Inflammatory macrophage (primary cell): ENCODE data around the gene AMER1.

Source experiments
- DNase-seq, 2 donors: peaks; one replicate each; pipeline ENCODE4 v3.0.0-alpha.2; 2020 to 2022

The AMER1 gene

DNA sequence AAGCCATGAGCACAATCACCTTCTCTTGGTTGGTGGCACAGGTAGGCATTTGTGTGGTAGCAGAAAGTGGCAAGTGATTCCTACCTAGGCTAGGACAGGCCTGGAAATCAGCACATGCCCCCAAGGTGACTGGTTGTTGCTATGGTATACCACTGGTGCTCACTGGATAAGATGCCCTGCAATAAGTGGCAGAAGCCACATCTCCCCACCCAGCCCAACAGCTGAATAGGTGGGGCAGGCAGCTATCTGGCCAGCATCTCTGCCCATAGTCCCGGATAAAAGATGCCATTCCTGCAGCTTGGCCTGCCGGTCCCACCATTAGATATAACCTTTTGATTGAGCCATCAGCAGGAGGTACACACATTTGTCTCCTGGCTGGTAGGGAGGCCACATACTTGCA is 21.1 kb downstream of the AMER1 start:
- DNase-seq: no peak

DNA sequence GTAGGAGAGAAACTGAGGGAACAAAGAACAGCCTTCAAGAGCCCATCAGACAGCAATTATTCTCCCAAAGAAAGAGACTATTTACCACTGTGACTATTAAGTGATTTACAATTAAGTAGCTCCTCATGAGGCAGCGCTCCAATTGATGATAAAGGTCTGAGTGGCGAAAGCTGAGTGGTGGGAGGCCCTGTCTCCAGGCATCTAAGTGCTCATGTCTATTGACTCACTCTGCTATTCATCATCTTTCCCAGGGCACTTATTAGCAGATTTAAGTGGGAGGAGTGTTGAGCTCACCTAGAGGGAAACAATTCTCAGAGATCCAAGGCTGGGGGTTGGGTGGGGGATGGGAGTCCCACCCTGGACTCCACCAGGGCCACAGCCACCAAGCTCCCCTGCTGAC is 23.3 kb downstream of the AMER1 start:
- DNase-seq: no peak

GRCh38 chrX:64176876-64177275 is 28.6 kb downstream of the AMER1 start:
- no peak for DNase-seq

GRCh38 chrX:64169988-64170387 is 35.5 kb downstream of the AMER1 start:
- no peak for DNase-seq

DNA sequence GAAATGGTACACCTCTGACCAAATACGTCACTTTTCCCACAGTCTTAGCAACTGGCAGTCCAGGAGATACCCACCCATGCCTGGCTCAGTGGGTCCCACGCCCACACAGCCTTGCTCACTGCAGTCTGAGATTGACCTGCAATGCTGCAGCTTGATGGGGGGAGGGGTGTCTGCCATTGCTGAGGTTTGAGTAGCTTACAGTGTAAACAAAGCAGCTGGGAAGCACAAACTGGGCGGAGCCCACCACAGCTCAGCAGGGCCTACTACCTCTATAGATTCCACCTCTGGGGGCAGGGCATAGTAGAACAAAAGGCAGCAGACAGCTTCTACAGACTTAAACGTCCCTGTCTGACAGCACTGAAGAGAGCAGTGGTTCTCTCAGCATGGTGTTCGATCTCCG is 52.7 kb downstream of the AMER1 start:
- DNase-seq: no peak

DNA sequence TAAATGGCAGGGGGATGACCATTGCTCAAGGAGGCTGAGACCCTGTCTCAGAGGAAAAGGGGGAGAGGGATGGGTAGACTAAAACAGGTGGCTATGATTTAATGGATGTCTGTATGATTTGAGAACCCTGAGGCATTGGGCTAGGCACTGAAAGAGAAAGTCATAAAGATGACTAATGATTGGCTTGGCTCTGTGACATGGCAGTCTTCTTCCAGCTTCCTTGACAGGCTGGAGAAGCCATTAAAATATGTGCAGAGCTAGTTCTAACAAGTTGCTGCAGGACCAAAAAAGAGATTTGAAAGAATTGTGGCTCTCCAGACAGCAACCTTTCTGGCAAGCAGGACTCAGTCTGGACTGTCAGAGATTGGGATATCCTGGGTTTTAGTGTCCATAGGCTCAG is 53.6 kb downstream of the AMER1 start:
- no peak for DNase-seq

DNA sequence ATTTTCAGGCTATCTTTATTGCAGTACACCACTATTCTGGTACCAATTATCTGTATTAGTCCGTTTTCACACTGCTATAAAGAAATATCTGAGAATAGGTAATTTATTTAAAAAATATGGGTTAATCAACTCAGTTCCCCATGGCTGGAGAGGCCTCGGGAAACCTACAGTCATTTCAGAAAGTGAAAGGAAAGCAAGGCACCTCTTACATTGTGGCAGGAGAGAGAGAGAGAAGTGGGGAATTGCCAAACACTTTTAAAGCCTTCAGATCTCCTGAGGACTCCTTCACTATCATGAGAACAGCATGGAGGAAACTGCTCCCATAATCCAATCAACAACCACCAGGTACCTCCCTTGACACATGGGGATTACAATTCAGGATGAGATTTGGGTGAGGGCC is 54.7 kb downstream of the AMER1 start:
- DNase-seq: no peak
